ENCODE results near the gene DPRX.
"Not testable (repeated sequence)": the region's sequence is repeated elsewhere in the genome, so short reads cannot be mapped to it uniquely, and the experiment has no call there.

The DPRX gene

GRCh38 chr19:53646144-53646543, 14.3 kb downstream of the DPRX start:
- DNase-seq (ENCODE audit: low spot score): no peak

GRCh38 chr19:53647350-53647749, 15.6 kb downstream of the DPRX start:
- DNase-seq (ENCODE audit: low spot score): no peak

DNA sequence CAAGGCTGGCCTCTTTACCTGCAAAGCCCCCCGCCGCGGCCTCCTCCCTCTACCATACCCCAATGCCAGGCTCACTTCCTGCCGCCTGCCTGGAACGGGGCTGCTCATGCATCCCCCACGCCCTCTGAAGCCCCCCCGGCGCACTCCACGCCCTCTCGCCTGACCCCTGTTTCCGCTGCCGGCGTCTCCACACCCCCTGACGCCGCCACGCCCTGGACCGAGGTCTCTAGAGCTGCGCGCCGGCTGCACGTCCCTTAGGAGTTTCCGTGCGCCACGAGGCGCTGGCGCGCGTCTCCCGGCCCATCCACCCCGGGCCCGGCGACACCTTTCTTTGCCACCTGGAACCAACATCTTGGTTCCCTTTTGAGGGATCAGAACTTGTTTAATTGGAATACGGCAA, 16.0 kb downstream of the DPRX start:
- DNase-seq (ENCODE audit: low spot score): no peak

DNA sequence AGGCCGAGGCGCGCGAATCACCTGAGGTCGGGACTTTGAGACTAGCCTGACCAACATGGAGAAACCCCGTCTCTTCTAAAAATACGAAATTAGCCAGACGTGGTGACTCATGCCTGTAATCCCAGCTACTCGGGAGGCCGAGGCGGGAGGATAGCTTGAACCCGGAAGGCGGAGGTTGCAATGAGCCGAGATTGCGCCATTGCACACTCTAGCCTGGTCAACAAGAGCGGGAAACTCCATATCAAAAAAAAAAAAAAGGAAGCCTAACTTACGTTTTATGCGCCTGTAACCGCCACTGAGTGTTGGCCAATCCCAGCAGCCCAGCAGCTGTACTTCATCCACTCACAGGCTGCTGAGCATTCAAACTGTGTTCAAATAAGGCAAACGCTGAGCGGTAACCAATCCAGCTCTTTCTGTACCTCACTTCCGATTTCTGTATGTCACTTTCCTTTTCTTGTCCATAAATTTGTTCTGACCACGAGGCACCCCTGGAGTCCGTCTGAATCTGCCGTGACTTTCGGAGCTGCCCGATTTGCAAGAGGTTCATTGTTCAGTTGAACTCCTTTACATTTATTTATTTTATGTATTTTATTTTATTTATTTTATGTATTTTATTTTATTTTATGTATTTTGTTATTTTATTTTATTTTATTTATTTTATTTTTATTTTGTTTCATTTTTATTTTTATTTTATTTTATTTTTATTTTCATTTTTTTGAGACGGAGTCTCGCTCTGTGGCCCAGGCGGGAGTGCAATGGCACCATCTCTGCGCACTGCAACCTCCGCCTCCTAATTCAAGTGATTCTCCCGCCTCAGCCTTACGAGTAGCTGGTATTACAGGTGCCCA, 18.2 kb downstream of the DPRX start:
- no peak for DNase-seq (ENCODE audit: low spot score)

GRCh38 chr19:53652476-53652875, 20.7 kb downstream of the DPRX start:
- DNase-seq (ENCODE audit: low spot score): no peak

DNA sequence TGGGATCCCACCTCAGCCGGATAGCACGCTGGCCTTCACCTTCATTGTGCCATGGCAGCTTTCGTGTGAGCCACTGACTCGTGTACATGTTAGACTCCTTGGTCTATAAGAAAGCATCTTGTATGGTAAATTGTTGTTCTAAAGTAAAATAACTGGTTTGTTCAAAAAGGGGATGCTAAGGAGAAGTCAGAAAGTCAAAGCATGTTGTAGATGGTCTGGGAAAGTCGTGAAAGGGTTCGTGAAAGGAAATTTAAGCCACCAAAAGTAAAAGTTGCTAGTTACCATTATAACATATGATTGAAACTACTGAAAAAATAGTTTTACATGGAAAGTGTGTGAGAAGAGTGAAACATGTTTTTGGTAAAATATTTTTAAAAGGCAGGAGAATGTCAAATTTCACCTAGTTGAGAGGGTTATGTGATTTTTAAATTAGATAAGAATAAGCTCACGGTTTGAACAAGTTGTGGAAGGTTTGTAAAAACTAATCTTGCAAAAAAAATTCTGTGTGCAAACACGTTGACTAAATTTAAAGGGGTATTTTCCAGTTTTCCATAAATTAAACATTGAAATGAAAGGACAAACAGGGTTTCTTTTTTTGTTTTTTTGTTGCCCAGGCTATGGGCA, 23.4 kb downstream of the DPRX start:
- no peak for DNase-seq (ENCODE audit: low spot score)

- no peak for DNase-seq (ENCODE audit: low spot score)
Measured at GRCh38 chr19:53657330-53657729, 25.5 kb downstream of the DPRX start.

DNA sequence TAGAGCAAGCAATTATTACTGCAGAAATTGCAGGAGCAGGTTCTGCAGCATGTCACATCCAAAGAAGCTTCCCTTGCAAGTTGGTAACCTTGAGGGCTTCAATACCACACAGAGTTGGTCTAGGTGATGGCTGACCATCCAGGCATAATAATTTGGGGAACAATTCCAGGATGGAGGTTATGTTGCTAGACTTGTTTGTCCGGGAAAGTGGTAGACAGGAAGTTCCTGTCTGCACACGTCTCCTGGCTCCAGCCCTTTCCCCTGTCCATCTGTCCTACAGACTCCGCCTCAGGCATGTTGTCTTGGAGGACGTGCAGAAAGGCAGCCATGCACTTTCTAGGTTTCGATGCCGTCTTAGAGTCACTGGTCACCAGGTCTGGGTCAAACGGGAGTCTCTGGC, 26.0 kb downstream of the DPRX start:
- DNase-seq (ENCODE audit: low spot score): no peak

GRCh38 chr19:53659292-53659691, 27.5 kb downstream of the DPRX start:
- DNase-seq (ENCODE audit: low spot score): no peak

GRCh38 chr19:53660584-53660983, 28.8 kb downstream of the DPRX start:
- DNase-seq (ENCODE audit: low spot score): no peak

DNA sequence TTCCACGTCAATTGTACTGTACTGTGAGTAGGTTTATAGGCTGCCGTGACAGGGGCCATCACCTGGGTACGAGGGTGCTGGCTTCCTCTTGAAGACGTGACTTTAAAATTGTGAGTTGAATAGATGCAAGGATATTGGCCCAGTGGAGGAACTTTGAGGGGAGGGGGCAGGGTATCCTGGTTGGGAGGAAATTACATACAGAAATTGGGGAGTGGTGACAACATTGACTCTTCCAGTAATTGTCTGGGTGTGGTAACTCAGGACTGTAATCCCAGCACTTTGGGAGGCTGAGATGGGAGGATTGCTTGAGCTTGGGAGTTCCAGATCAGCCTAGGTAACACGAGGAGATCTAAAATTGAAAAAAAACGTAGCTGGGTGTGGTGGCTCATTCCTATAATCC, 30.4 kb downstream of the DPRX start:
- DNase-seq (ENCODE audit: low spot score): no peak

GRCh38 chr19:53664152-53664551, 32.4 kb downstream of the DPRX start:
- DNase-seq (ENCODE audit: low spot score): no peak

DNA sequence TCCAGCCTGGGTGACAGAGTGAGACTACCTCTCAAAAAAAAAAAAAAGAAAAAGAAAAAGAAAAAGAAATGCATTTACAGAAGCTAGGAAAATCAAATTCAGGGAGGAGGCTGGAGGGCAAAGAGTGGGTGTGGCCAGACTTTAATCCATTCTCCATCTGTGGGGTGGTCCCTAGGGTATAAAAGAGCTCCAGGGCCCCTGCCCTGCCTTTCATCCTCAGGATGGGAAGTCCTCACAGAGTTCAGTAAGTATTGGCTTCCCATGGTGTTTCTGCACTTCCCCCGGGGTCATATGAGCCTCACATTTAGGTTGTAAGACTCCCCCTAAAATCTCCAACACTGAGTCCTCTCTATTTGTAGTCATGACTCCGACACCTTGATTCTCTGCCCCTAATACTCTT, 33.0 kb downstream of the DPRX start:
- DNase-seq (ENCODE audit: low spot score): no peak

DNA sequence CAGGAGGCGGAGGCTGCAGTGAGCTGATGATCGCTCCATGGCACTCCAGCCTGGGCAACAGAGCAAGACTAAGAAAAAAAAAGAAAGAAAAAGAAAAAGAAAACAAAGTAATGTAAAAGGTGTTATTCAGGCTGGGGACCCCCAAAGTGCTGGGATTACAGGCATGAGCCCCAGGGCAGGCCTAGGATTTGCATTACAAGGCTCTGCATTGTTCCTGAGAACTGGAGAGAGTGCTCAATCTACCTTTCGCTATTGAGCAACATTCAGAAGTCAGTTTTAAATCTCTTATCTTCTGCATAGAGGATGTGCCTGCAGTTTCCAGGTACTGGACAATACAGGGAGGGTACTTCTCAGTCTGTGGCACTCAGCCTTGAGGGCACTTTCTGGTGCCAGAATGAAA, 34.5 kb downstream of the DPRX start:
- not testable (repeated sequence) for DNase-seq (ENCODE audit: low spot score)

GRCh38 chr19:53668804-53669203, 37.0 kb downstream of the DPRX start:
- DNase-seq (ENCODE audit: low spot score): not testable (repeated sequence)

GRCh38 chr19:53670345-53670744, 38.5 kb downstream of the DPRX start:
- no peak for DNase-seq (ENCODE audit: low spot score)

DNA sequence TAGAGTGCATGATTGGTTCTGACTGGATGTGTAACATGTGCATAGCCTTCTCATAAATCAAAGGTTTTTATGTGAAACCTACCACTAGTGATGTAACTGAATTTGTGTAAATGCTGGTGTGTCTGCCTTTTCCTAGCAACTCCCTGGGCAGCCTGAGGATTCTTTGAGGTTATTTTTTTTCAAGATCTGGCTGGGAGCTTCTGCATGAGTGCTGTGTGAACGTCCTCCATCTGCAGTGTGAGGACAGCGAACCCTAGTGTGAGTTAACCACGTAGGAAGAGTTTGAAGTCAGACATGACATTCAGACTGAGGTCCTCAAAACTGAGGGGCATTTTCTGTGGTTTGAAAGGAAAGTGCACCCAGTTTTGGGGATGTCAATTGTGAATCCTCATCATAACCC, 39.9 kb downstream of the DPRX start:
- DNase-seq (ENCODE audit: low spot score): no peak

Measured in hematopoietic multipotent progenitor cell treated with erythropoietin and hydrocortisone succinate and interleukin-3 and kit ligand, for 17 days (in vitro differentiated cells).